Endothelial cell (in vitro differentiated cells): ENCODE data around the gene SPTBN5. TPM values are rescaled to one million over a fixed set of nuclear protein-coding genes. Genes with fewer than 3 reads are reported as not detected.
"Not testable (repeated sequence)": the region's sequence is repeated elsewhere in the genome, so short reads cannot be mapped to it uniquely, and the experiment has no call there.

Experiments
- DNase-seq: peaks from one replicate; pipeline ENCODE4 v3.0.0; 2021; ENCODE audit warnings: low spot score
- H3K27ac Mint-ChIP-seq: one replicate; pipeline ENCODE4 v1.8.0; 2021; ENCODE audit warnings: mixed read lengths, inconsistent platforms; ENCODE audit not compliant: unreplicated experiment
- H3K27me3 Mint-ChIP-seq: one replicate; pipeline ENCODE4 v1.8.0; 2021; ENCODE audit warnings: mild to moderate bottlenecking, moderate library complexity, mixed read lengths, inconsistent platforms; ENCODE audit not compliant: unreplicated experiment
- H3K36me3 Mint-ChIP-seq: one replicate; pipeline ENCODE4 v1.8.0; 2021; ENCODE audit warnings: mild to moderate bottlenecking, low read depth, mixed read lengths, inconsistent platforms; ENCODE audit not compliant: unreplicated experiment
- H3K4me1 Mint-ChIP-seq: one replicate; pipeline ENCODE4 v1.8.0; 2021; ENCODE audit warnings: mild to moderate bottlenecking, mixed read lengths, inconsistent platforms; ENCODE audit not compliant: unreplicated experiment
- H3K4me3 Mint-ChIP-seq: one replicate; pipeline ENCODE4 v1.8.0; 2021; ENCODE audit warnings: mild to moderate bottlenecking, mixed read lengths, inconsistent platforms; ENCODE audit not compliant: unreplicated experiment
- H3K9me3 Mint-ChIP-seq: one replicate; pipeline ENCODE4 v1.8.0; 2021; ENCODE audit warnings: mixed read lengths, inconsistent platforms; ENCODE audit not compliant: unreplicated experiment
- CTCF ChIP-seq: fragments of 200-600 bp; sonication (generic); IDR thresholded peaks from one replicate; pipeline ENCODE4 v1.5.0; 2021; ENCODE audit warnings: antibody characterized with exemption; ENCODE audit not compliant: unreplicated experiment
- total RNA-seq: library from RNA; stranded (reverse); fragmentation: NEBNext Ultra II Directional; extraction: Animal tissue kit (Norgen Biotek cat#: 25700); gene quantifications from one replicate; pipeline ENCODE4 v1.2.1, GENCODE V29; 2021; ENCODE audit not compliant: unreplicated experiment

Gene SPTBN5
- total RNA-seq, 1 donor from 2014 or later: 9.4 TPM

GRCh38 chr15:41834096-41834495, 59.8 kb downstream of the SPTBN5 start:
- no peak overlapping the region for H3K27ac Mint-ChIP-seq
- H3K4me3 Mint-ChIP-seq: no peak overlapping the region
- TF ChIP-seq CTCF: no peak
- peaks cover 16% of the 10 kb centered on the region for H3K27me3 Mint-ChIP-seq
- peaks cover 10% of the 10 kb centered on the region for H3K4me1 Mint-ChIP-seq
- H3K36me3 Mint-ChIP-seq: peaks cover 13% of the 10 kb centered on the region
- no peak for DNase-seq
- no peaks in the 10 kb centered on the region for H3K9me3 Mint-ChIP-seq

- peaks cover 13% of the 10 kb centered on the region for H3K36me3 Mint-ChIP-seq
- H3K27me3 Mint-ChIP-seq: peaks cover 20% of the 10 kb centered on the region
- no peaks in the 10 kb centered on the region for H3K9me3 Mint-ChIP-seq
- no peak for DNase-seq
- H3K27ac Mint-ChIP-seq: no peak overlapping the region
- H3K4me1 Mint-ChIP-seq: peaks cover 19% of the 10 kb centered on the region
- no peak overlapping the region for H3K4me3 Mint-ChIP-seq
- no peak for TF ChIP-seq CTCF
Measured at GRCh38 chr15:41832875-41833274, 61.0 kb downstream of the SPTBN5 start.

GRCh38 chr15:41832208-41832607, 61.6 kb downstream of the SPTBN5 start:
- Mint-ChIP-seq H3K4me3 (no peak overlapping the region), H3K27ac (no peak overlapping the region), H3K36me3 (peaks cover 13% of the 10 kb centered on the region), H3K4me1 (peaks cover 19% of the 10 kb centered on the region), H3K9me3 (no peaks in the 10 kb centered on the region), H3K27me3 (peaks cover 19% of the 10 kb centered on the region)
- TF ChIP-seq CTCF: no peak
- DNase-seq: no peak

- Mint-ChIP-seq H3K27me3 (peaks cover 17% of the 10 kb centered on the region), H3K36me3 (peaks cover 17% of the 10 kb centered on the region), H3K4me1 (peaks cover 22% of the 10 kb centered on the region)
- H3K9me3 Mint-ChIP-seq, H3K4me3 Mint-ChIP-seq, DNase-seq, H3K27ac Mint-ChIP-seq: not testable (repeated sequence)
Measured at GRCh38 chr15:41831291-41831690, 62.6 kb downstream of the SPTBN5 start.

GRCh38 chr15:41829959-41830646, 63.8 kb downstream of the SPTBN5 start:
- DNase-seq: no peak

More at GRCh38 chr15:41829959-41830646, 63.8 kb downstream of the SPTBN5 start:
- Mint-ChIP-seq H3K4me3 (no peak overlapping the region), H3K27ac (no peak overlapping the region), H3K27me3 (peaks cover 17% of the 10 kb centered on the region), H3K36me3 (peaks cover 20% of the 10 kb centered on the region), H3K9me3 (no peaks in the 10 kb centered on the region), H3K4me1 (peaks cover 23% of the 10 kb centered on the region)
- no peak for TF ChIP-seq CTCF
